Progenitor cell of endocrine pancreas (in vitro differentiated cells): ENCODE results near the gene MRPS2. TPM values are rescaled to one million over a fixed set of nuclear protein-coding genes. Genes with fewer than 3 reads are reported as not detected.

Experiments
- DNase-seq: peaks from one replicate; pipeline ENCODE4 v3.0.0; 2021; ENCODE audit warnings: low spot score; ENCODE audit not compliant: unreplicated experiment
- H3K27ac Mint-ChIP-seq: 2 replicates; pipeline ENCODE4 v1.8.0; 2021; ENCODE audit warnings: mild to moderate bottlenecking, moderate library complexity, mixed read lengths
- H3K27me3 Mint-ChIP-seq: 2 replicates; pipeline ENCODE4 v1.8.0; 2021; ENCODE audit warnings: mixed read lengths
- H3K36me3 Mint-ChIP-seq: 2 replicates; pipeline ENCODE4 v1.8.0; 2022; ENCODE audit warnings: mixed read lengths; ENCODE audit not compliant: insufficient read depth
- H3K4me1 Mint-ChIP-seq: 2 replicates; pipeline ENCODE4 v1.8.0; 2021; ENCODE audit warnings: low read depth, mixed read lengths
- H3K4me3 Mint-ChIP-seq: 2 replicates; pipeline ENCODE4 v1.8.0; 2021; ENCODE audit warnings: low read depth, mild to moderate bottlenecking, moderate library complexity, mixed read lengths
- H3K9me3 Mint-ChIP-seq: 2 replicates; pipeline ENCODE4 v1.8.0; 2021; ENCODE audit warnings: low read depth, mixed read lengths
- CTCF ChIP-seq: fragments of 200-600 bp; sonication (generic); IDR thresholded peaks from one replicate; pipeline ENCODE4 v1.5.0; 2021; ENCODE audit warnings: antibody characterized with exemption, mild to moderate bottlenecking; ENCODE audit not compliant: unreplicated experiment
- total RNA-seq: library from RNA; stranded (reverse); gene quantifications from 2 replicates; pipeline ENCODE4 v1.2.1, GENCODE V29; 2021

The MRPS2 gene
- total RNA-seq, 1 donor from 2014 or later: 40.0 TPM

GRCh38 chr9:135490166-135490870, 10.2 kb upstream of the MRPS2 start:
- no peak for TF ChIP-seq CTCF
- no peak overlapping the region for H3K4me3 Mint-ChIP-seq
- peaks cover 8% of the 10 kb centered on the region for H3K4me1 Mint-ChIP-seq
- no peaks in the 10 kb centered on the region for H3K9me3 Mint-ChIP-seq
- no peak overlapping the region for H3K27ac Mint-ChIP-seq
- no peaks in the 10 kb centered on the region for H3K27me3 Mint-ChIP-seq
- peaks cover 6% of the 10 kb centered on the region for H3K36me3 Mint-ChIP-seq
- DNase-seq: no peak

DNA sequence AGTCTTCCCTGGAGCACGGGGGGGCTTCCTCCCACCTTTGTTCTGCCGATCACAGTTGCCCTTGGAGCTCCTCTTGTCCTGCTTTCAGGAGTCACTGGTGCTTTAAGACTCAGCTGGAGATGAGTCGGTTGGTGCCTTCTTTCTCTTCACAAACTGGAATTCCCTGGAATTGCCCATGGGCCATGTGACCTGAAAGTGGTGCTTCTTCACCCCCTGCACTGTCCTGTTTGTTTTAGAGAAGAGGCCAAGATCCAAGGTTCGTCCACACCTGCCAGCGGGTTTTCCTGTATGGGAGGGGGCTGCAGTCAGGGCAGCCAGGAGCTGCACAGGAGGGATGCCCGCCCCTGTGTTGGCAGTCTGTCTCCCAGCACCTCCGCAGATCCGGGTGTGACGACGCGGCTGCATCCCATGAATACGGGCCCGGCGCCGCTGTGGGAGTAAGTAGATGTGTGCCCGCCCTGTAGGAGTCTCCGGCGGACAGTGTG, 9.5 kb upstream of the MRPS2 start:
- no peak for TF ChIP-seq CTCF
- Mint-ChIP-seq H3K4me1 (peaks cover 8% of the 10 kb centered on the region), H3K27me3 (no peaks in the 10 kb centered on the region), H3K9me3 (no peaks in the 10 kb centered on the region), H3K27ac (no peak overlapping the region), H3K4me3 (no peak overlapping the region), H3K36me3 (peaks cover 5% of the 10 kb centered on the region)
- DNase-seq: no peak

DNA sequence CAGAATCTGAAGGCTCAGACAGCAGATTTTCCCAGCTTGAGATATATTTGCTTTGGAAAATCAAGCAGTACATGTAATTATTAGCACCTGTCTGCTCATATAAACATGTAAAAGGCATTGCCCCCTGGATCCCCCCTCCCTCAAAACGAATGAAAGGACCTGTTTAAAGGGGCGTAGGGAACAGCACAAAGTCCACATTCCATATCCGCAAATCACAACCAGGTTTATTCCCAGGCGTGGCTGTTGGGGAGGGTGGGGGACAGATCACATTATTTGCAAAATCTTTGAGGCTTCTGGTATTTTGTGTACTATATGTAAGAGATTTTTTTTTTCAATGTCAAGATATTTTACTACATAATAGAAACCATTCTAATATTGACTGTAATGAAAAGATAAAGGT, 8.7 kb upstream of the MRPS2 start:
- peaks cover 8% of the 10 kb centered on the region for H3K4me1 Mint-ChIP-seq
- no peak for TF ChIP-seq CTCF
- DNase-seq: no peak
- no peaks in the 10 kb centered on the region for H3K9me3 Mint-ChIP-seq
- H3K27me3 Mint-ChIP-seq: no peaks in the 10 kb centered on the region
- H3K4me3 Mint-ChIP-seq: no peak overlapping the region
- peaks cover 5% of the 10 kb centered on the region for H3K36me3 Mint-ChIP-seq
- H3K27ac Mint-ChIP-seq: no peak overlapping the region

- no peak for DNase-seq
- no peak for TF ChIP-seq CTCF
- Mint-ChIP-seq H3K4me3 (no peak overlapping the region), H3K36me3 (peaks cover 5% of the 10 kb centered on the region), H3K9me3 (no peaks in the 10 kb centered on the region), H3K27ac (no peak overlapping the region), H3K4me1 (peaks cover 8% of the 10 kb centered on the region), H3K27me3 (no peaks in the 10 kb centered on the region)
Measured at GRCh38 chr9:135492886-135493669, 7.4 kb upstream of the MRPS2 start.

- peaks cover 3% of the 10 kb centered on the region for H3K36me3 Mint-ChIP-seq
- no peak overlapping the region for H3K4me3 Mint-ChIP-seq
- H3K4me1 Mint-ChIP-seq: peaks cover 12% of the 10 kb centered on the region
- no peak for DNase-seq
- no peaks in the 10 kb centered on the region for H3K27me3 Mint-ChIP-seq
- no peak for TF ChIP-seq CTCF
- no peak overlapping the region for H3K27ac Mint-ChIP-seq
- H3K9me3 Mint-ChIP-seq: no peaks in the 10 kb centered on the region
Measured at GRCh38 chr9:135494791-135495559, 5.5 kb upstream of the MRPS2 start.
